HEK293T (cell line): ENCODE measurements around the gene IFI27L1.

Source experiments
- BHLHE40 ChIP-seq: fragments of 450-650 bp; IDR thresholded peaks from 2 replicates; pipeline ENCODE4 v1.6.1; 2016; ENCODE audit warnings: mild to moderate bottlenecking, moderate library complexity, borderline replicate concordance
- CTBP1 ChIP-seq: fragments of 450-650 bp; IDR thresholded peaks from 2 replicates; pipeline ENCODE4 v1.6.1; 2016; ENCODE audit warnings: borderline replicate concordance
- LEF1 ChIP-seq: fragments of 450-650 bp; IDR thresholded peaks from 2 replicates; pipeline ENCODE4 v1.6.1; 2017; ENCODE audit warnings: mild to moderate bottlenecking, borderline replicate concordance
- TARDBP ChIP-seq: fragments of 450-650 bp; IDR thresholded peaks from 2 replicates; pipeline ENCODE4 v1.6.1; 2016
- ZNF384 ChIP-seq: fragments of 450-650 bp; IDR thresholded peaks from 2 replicates; pipeline ENCODE4 v1.6.1; 2016

- TF ChIP-seq LEF1 (no peak), ZNF384 (no peak), BHLHE40 (no peak), TARDBP (no peak), CTBP1 (no peak)
These were observed 55.6 kb downstream of the IFI27L1 start for GRCh38 chr14:94136575-94137331.
